Measurements from ENCODE around the gene TRMT2B.
"Not testable (repeated sequence)": the region's sequence is repeated elsewhere in the genome, so short reads cannot be mapped to it uniquely, and the experiment has no call there.

Gene TRMT2B

GRCh38 chrX:101079736-101080270 lies 27.9 kb upstream of the TRMT2B start:
- no peak for TF ChIP-seq CTCF (IDR thresholded peaks at IDR 0.05; ENCODE audit: borderline replicate concordance, control extremely low read depth, extremely low read depth, insufficient read depth, missing control alignments)
- in situ Hi-C loops (cut with MboI; ENCODE audit: low sequenced_read_pairs, unreplicated experiment) = no loop called here

GRCh38 chrX:101078716-101079598 lies 27.0 kb upstream of the TRMT2B start, which contains the start of gene TMEM35A:
TMEM35A (plus strand) TSS chrX:101078879; CDS start chrX:101079003, 124 bp downstream.
- no peak for DNase-seq (ENCODE audit: low spot score)
- no peak for TF ChIP-seq CTCF (IDR thresholded peaks at IDR 0.05; ENCODE audit: borderline replicate concordance, control extremely low read depth, extremely low read depth, insufficient read depth, missing control alignments)
- in situ Hi-C loops (cut with MboI; ENCODE audit: low sequenced_read_pairs, unreplicated experiment) = no loop called here

More at GRCh38 chrX:101079736-101080270, 27.9 kb upstream of the TRMT2B start:
- no peak for DNase-seq (ENCODE audit: low spot score)

- TF ChIP-seq CTCF (IDR thresholded peaks at IDR 0.05; ENCODE audit: borderline replicate concordance, control extremely low read depth, extremely low read depth, insufficient read depth, missing control alignments) = no peak
- no peak for DNase-seq (ENCODE audit: low spot score)
- in situ Hi-C loops (cut with MboI; ENCODE audit: low sequenced_read_pairs, unreplicated experiment) = no loop called here
These were observed 19.7 kb upstream of the TRMT2B start for GRCh38 chrX:101071582-101071981.

GRCh38 chrX:101062176-101062575 lies 10.3 kb upstream of the TRMT2B start:
- DNase-seq (ENCODE audit: low spot score) = no peak
- in situ Hi-C loops (cut with MboI; ENCODE audit: low sequenced_read_pairs, unreplicated experiment) = no loop called here
- TF ChIP-seq CTCF (IDR thresholded peaks at IDR 0.05; ENCODE audit: borderline replicate concordance, control extremely low read depth, extremely low read depth, insufficient read depth, missing control alignments) = no peak

- TF ChIP-seq CTCF (IDR thresholded peaks at IDR 0.05; ENCODE audit: borderline replicate concordance, control extremely low read depth, extremely low read depth, insufficient read depth, missing control alignments) = no peak
- in situ Hi-C loops (cut with MboI; ENCODE audit: low sequenced_read_pairs, unreplicated experiment) = no loop called here
- peak; percentile 53 for DNase-seq (ENCODE audit: low spot score)
These were observed 5.3 kb upstream of the TRMT2B start for GRCh38 chrX:101057093-101057714.

GRCh38 chrX:101056551-101056950 lies 4.6 kb upstream of the TRMT2B start:
- in situ Hi-C loops (cut with MboI; ENCODE audit: low sequenced_read_pairs, unreplicated experiment); DNase-seq (ENCODE audit: low spot score): not testable (repeated sequence)

GRCh38 chrX:101051153-101051548 lies 760 bp downstream of the TRMT2B start:
- in situ Hi-C loops (cut with MboI; ENCODE audit: low sequenced_read_pairs, unreplicated experiment) = no loop called here
- no peak for DNase-seq (ENCODE audit: low spot score)
- no peak for TF ChIP-seq CTCF (IDR thresholded peaks at IDR 0.05; ENCODE audit: borderline replicate concordance, control extremely low read depth, extremely low read depth, insufficient read depth, missing control alignments)
